ENCODE measurements around the gene OR8B8. TPM values are rescaled to one million over a fixed set of nuclear protein-coding genes. Genes with fewer than 3 reads are reported as not detected.
"Not testable (repeated sequence)": the region's sequence is repeated elsewhere in the genome, so short reads cannot be mapped to it uniquely, and the experiment has no call there.

The OR8B8 gene
- total RNA-seq, 2 experiments from 2014 or later, result not detected

- BruUV-seq (replicated peaks), result no TSS peak
- TF ChIP-seq CTCF (conservative IDR thresholded peaks at IDR 0.05; ENCODE audit: low read length) (no peak), EZH2phosphoT487 (IDR thresholded peaks at IDR 0.05; ENCODE audit: borderline replicate concordance, low read depth, low read length) (no peak)
- intact Hi-C loops (cut with micrococcal nuclease; ENCODE audit: unreplicated experiment), result no loop called here
- ChIA-PET CTCF (ENCODE audit: unreplicated experiment) (no interaction called here), POLR2A (no interaction called here)
- Histone ChIP-seq H3K36me3 (ENCODE audit: insufficient read depth, low read length) (no peaks in the 10 kb centered on the region), H3K4me2 (ENCODE audit: low read length) (no peak overlapping the region), H3K4me1 (ENCODE audit: insufficient read depth, low read length, poor library complexity, severe bottlenecking) (no peaks in the 10 kb centered on the region), H3K79me2 (ENCODE audit: insufficient read depth, low read depth, low read length) (no peaks in the 10 kb centered on the region), H4K20me1 (ENCODE audit: insufficient read depth, low read length) (no peaks in the 10 kb centered on the region), H3K27ac (ENCODE audit: low read depth, low read length, poor library complexity, severe bottlenecking) (no peak overlapping the region), H3K9me3 (ENCODE audit: low read length) (no peaks in the 10 kb centered on the region), H3K9me2 (ENCODE audit: insufficient read depth, low read length) (no peaks in the 10 kb centered on the region), H2AFZ (ENCODE audit: low read length) (no peak overlapping the region), H3K4me3 (ENCODE audit: low read depth, low read length, poor library complexity, severe bottlenecking) (no peak overlapping the region)
- no peak for DNase-seq (ENCODE audit: low spot score)
Observed at GRCh38 chr11:124463324-124463723, 17.8 kb upstream of the OR8B8 start.

GRCh38 chr11:124460459-124460858 lies 15.0 kb upstream of the OR8B8 start:
- POLR2A ChIA-PET, result no interaction called here
- intact Hi-C loops (cut with micrococcal nuclease; ENCODE audit: unreplicated experiment), result no loop called here
- CTCF ChIA-PET (ENCODE audit: unreplicated experiment), result no interaction called here
- Histone ChIP-seq H3K4me2 (ENCODE audit: low read length) (no peak overlapping the region), H3K9me2 (ENCODE audit: insufficient read depth, low read length) (no peaks in the 10 kb centered on the region), H3K27ac (ENCODE audit: low read depth, low read length, poor library complexity, severe bottlenecking) (no peak overlapping the region), H3K4me1 (ENCODE audit: insufficient read depth, low read length, poor library complexity, severe bottlenecking) (no peaks in the 10 kb centered on the region), H2AFZ (ENCODE audit: low read length) (no peak overlapping the region), H4K20me1 (ENCODE audit: insufficient read depth, low read length) (no peaks in the 10 kb centered on the region), H3K9me3 (ENCODE audit: low read length) (no peaks in the 10 kb centered on the region), H3K79me2 (ENCODE audit: insufficient read depth, low read depth, low read length) (no peaks in the 10 kb centered on the region), H3K4me3 (ENCODE audit: low read depth, low read length, poor library complexity, severe bottlenecking) (no peak overlapping the region), H3K36me3 (ENCODE audit: insufficient read depth, low read length) (no peaks in the 10 kb centered on the region)
- no TSS peak for BruUV-seq (replicated peaks)
- DNase-seq (ENCODE audit: low spot score), result no peak
- TF ChIP-seq EZH2phosphoT487 (IDR thresholded peaks at IDR 0.05; ENCODE audit: borderline replicate concordance, low read depth, low read length) (no peak), CTCF (conservative IDR thresholded peaks at IDR 0.05; ENCODE audit: low read length) (no peak)

- BruUV-seq (replicated peaks), result not testable (repeated sequence)
Observed at GRCh38 chr11:124459379-124459778, 13.9 kb upstream of the OR8B8 start.

More at GRCh38 chr11:124459379-124459778, 13.9 kb upstream of the OR8B8 start:
- H4K20me1 ChIP-seq (ENCODE audit: insufficient read depth, low read length); DNase-seq (ENCODE audit: low spot score); CTCF ChIA-PET (ENCODE audit: unreplicated experiment); H3K36me3 ChIP-seq (ENCODE audit: insufficient read depth, low read length); intact Hi-C loops (cut with micrococcal nuclease; ENCODE audit: unreplicated experiment); H3K4me3 ChIP-seq (ENCODE audit: low read depth, low read length, poor library complexity, severe bottlenecking); H3K79me2 ChIP-seq (ENCODE audit: insufficient read depth, low read depth, low read length); H3K27ac ChIP-seq (ENCODE audit: low read depth, low read length, poor library complexity, severe bottlenecking); H2AFZ ChIP-seq (ENCODE audit: low read length); H3K9me2 ChIP-seq (ENCODE audit: insufficient read depth, low read length); H3K9me3 ChIP-seq (ENCODE audit: low read length); H3K4me2 ChIP-seq (ENCODE audit: low read length); H3K4me1 ChIP-seq (ENCODE audit: insufficient read depth, low read length, poor library complexity, severe bottlenecking): not testable (repeated sequence)
- POLR2A ChIA-PET, result interaction anchor here (0.6 kb wide), 1 partner anchor 130 kb away, joined by 6 read pairs; no protein-coding TSS in a partner anchor

All from OCI-LY7 (cell line).